Measurements from ENCODE around the gene CSMD2.

CSMD2 gene

DNA sequence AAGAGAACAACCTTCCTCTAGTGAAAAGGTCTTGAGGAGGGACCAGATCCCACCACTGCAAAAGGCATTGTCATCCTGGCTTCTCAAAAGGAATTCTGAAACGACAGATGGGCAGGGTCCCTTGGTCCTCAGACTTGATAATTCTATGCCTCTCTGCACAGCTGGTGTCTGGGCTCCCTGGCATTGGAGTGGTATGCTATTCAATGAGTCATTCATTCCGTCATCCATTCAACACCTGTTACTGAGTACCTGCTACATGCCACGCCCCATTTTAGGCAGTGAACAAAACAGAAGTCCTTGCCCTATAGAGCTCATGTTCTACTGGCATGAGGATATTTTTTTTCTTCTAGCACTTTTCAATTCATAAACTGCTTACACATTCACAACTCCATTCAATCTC, 347.0 kb downstream of the CSMD2 start:
- DNase-seq (ENCODE audit: low read depth) = no peak

DNA sequence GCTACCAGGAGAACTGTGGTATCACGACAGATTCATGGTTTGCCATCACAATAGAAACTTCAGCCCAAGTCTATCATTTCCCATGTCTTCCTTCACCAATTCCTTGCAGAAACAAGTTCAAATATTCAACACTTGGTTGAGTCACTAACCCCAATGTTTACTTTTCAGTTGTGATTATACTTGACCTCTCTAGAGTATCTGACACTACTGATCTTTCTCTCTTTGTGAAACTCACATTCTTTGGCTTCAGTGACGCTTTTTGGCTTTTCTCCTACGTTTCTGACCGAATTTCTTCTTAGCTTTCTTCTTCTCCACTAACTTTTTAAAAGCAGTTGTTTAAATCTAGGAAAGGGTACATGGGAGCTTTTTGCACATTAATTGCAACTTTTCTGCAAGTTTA, 350.0 kb downstream of the CSMD2 start:
- no peak for DNase-seq (ENCODE audit: low read depth)

DNA sequence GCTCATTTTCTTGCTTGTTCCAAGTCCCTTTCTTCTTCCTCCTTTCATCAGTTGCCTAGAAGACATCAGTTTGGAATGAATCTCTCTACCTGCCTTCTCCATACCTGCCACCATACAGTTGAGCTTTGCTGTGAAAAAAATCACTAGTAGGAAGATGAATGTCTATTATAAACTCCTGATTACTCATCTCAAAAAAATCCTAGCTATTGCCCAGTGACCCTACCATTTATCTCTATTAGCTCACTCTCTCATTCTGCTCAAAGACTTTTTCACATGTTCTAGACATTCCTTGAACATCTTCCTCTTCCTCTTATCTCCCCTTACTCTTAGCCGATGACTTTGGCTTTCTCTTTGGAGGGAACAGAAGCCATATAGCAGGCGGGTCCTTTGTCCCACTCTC, 350.9 kb downstream of the CSMD2 start:
- no peak for DNase-seq (ENCODE audit: low read depth)

DNA sequence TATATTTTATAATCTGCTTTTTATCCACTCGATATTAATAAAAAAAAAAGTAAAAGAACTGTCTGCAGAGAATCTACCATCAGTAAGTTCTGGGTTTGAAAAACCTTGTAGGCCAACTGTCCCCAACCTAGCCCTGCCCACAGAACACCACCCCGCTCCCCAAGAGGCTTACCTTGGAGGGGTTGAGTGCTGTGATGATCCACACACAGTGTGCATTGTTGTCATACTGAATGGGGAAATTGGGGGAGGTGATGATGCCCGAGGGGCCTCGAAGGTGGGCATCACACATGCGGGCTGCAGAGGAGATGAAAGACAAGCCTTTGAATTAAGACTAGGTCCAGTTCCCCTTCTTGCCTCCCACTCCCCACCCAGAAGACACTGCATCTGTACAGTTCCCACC, 354.5 kb downstream of the CSMD2 start:
- no peak for DNase-seq (ENCODE audit: low read depth)

DNA sequence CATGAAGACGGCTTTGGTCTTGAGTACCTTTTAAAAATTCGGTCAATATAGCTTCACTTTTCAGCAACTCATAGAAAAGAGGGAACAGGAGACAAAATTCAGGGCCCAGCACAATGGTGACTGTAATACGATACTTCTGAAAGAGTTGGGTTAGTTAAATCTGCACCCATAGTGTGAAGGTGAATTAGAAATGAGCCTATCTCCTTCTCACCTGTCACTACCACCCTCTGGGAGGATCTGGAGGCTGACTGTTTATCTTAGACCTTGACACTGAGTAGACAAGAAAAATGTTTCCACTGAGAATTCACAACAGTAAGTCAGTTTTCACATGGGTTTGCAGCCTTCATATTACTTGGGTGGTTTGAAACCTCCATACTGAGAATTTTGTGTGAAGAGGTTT, 359.0 kb downstream of the CSMD2 start:
- DNase-seq (ENCODE audit: low read depth) = no peak

DNA sequence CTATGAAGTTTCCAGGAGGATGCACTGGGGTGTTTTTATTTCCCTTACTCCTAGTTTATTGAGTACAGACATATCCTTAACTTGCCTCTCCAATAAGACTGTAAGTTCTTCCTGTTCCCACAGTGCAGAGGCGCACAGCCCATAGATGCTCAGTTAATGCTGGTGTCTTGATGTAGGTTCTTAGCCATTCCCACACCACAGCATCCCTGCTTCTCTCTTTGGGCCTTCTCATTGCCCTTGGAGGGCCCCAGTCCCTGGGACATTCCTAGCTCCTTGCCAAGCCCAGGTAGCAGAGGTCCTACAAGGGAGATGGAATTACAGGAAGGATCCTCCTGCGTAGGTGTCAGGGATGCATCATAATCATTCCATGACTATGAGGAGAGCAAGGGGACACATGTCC, 362.8 kb downstream of the CSMD2 start:
- no peak for DNase-seq (ENCODE audit: low read depth)

DNA sequence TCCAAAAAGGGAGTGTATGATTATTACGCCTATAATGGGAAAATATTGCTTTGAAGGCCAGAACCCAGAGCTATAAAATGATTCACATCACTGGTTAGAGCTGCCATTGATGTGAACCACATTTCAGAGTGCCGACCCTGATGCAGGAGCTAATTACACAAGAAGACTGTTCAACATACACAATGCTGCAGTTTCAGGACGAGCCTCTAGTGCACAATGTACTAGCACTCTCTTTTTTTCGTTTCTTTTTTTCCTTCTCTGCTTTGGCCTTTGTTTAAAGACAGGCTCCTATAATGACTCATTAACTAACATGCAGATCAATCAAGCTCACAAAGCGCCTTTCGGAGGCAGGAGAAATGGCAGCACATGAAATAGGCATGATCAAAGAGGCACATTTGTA, 367.2 kb downstream of the CSMD2 start:
- DNase-seq (ENCODE audit: low read depth) = no peak

DNA sequence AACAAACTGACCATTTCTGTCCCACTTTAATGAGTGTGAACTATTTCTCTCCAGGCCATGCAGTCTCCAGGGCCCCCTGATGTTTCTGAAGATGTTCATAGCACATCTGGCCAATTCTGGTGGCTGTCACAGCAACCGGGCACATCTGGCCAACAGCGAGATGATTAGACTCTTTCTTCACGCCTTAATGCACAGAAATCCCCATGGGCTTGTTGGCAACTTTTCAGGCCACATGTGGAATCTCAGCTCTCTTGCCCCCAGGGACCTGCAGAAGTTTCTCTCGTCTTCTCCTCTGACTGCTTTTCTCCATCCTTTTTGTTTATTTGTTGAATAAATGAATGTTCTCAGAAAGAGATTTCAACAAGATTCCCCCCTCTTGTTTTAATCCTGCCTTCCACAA, 372.4 kb downstream of the CSMD2 start:
- no peak for DNase-seq (ENCODE audit: low read depth)

DNA sequence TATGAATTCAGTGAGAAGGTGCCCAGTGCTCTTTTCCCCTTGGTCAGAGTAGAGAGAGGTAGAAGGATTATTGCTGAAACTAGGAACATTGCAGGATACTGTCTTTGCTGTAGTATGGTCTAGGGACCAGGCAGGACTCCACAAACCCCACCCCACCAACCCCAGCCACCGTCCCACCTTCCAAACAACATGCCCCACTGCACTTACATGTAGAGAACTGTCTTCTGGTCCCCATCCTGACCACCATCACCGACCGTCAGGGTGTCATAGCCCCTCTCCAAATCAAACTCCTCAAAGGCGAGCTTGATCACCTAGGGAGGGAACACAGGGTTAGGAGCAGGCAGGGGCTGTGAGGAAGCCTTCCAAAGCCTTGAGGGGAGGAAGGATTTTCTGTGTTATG, 372.8 kb downstream of the CSMD2 start:
- no peak for DNase-seq (ENCODE audit: low read depth)

DNA sequence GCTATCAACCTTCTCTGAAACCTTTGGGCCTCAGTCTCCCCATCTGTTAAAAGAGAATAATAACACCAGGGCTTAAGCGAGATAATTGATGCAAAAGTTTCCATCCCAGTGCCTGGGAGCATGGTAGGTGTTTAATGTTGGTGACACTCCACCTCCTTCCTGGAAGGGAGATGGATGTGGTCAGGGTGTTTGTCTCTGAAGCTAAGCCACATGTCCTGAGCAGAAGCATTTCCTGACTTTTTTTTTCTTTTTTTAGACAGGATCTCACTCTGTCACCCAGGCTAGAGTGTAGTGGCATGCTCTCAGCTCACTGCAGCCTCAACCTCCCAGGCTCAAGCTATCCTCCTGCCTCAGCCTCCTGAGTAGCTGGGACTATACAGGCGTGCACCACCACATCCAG, 373.8 kb downstream of the CSMD2 start:
- no peak for DNase-seq (ENCODE audit: low read depth)

DNA sequence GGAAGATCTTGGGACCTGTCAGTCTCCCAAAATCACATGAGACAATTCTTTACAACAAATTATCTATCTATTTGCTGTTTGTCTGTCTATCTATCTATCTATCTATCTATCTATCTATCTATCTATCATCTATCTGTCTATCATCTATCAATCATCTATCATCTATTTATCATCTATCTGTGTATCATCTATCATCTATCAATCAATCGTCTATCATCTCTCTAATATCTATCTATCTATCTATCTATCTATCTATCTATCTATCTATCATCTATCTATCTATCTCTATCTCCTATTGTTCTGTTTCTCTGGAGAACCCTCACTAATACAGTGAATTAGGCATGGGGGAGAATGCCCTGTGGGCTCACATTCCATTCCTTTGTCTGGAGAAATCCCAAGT, 374.5 kb downstream of the CSMD2 start:
- no peak for DNase-seq (ENCODE audit: low read depth)

DNA sequence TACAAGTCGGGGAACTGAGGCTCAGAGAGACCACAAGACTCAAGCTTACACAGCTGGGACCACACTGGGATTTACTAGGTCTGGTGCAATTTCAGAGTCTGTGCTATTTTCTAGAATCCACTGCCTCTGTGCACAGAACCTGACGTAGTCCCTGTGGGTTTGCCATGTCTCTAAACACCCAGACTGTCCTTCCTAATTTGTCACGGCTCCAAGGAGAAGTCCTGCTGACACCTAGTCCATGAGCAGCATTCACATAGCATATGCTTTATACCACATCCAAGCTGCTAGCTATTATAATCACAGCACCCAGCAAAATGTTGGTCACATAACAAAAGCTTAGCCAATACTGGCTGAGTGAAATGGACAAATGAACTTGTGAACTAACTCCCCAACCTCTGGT, 380.2 kb downstream of the CSMD2 start:
- no peak for DNase-seq (ENCODE audit: low read depth)

DNA sequence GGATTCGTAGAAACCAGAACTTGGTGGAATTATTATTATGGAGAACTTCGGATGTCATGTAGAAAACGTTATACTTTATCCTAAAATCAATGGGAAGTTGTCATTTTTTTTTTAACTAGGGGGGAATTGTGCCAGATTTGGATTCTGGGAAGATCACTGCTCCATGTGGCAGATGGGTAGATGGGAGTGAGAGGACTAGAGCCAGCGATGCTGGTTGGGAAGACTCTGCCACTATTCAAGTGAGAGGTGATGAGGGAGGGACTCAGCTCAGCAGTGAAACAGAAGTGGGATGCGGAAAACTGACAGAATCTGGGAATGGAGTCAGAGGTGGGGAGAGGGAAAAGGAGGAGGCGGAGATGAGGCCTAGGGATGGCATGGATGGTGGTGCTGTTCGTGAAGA, 382.3 kb downstream of the CSMD2 start:
- no peak for DNase-seq (ENCODE audit: low read depth)

DNA sequence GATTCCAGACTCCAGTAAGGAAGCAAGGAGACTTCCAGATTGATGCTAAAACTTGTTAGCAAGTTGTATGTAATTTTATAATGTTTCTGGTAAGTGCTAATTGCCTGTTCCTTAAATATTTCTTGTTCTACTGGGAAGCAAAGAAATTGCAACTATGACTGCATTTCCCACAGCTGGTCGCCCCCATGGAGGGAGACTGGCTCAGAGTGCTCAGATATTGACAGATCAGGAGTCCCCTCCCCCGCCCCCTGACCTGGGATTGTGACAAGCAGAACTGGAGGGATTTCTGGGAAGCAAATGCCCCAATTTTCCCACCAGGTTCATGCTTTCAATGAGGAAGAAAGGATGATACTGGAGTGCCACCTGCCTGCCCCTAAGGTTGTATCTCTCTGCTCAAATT, 383.4 kb downstream of the CSMD2 start:
- no peak for DNase-seq (ENCODE audit: low read depth)

DNA sequence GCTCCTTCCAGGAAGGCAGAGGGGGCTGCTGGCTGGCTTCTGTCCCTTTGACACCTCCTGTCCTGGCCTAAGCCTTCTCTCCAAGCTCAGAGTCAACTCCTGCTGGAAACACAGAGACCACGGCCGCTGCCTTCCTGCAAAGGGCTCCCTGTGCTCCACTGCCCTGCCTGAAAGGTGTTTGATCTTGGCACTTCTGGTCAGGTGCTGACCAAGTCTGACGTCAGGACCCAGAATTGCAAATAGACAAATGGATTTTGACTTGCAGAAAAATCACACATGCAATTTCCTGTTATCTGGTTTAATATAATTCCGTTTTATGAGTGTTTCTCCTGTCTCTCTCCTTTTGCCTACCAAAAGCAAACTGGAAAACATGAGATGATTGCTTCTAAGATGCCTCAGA, 387.7 kb downstream of the CSMD2 start:
- no peak for DNase-seq (ENCODE audit: low read depth)

DNA sequence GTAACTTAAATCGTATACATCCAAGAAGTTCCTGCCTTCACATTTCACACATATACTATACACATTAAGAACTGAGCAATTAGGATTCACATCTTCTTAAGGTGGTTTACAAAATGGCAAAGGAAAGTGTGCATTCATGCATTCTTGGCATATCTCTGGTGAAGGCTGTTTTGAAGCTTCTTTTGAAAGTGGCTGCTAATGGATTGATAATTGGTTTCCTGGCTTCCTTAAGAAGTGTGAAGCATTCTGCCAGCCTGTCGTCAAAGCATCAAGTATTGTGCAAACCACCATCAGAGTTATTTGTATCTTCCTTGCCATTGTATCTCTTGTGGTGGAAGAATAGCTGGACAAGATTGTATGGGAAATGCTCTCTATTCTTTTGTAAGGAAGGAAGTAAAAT, 396.2 kb downstream of the CSMD2 start:
- DNase-seq (ENCODE audit: low read depth) = no peak

DNA sequence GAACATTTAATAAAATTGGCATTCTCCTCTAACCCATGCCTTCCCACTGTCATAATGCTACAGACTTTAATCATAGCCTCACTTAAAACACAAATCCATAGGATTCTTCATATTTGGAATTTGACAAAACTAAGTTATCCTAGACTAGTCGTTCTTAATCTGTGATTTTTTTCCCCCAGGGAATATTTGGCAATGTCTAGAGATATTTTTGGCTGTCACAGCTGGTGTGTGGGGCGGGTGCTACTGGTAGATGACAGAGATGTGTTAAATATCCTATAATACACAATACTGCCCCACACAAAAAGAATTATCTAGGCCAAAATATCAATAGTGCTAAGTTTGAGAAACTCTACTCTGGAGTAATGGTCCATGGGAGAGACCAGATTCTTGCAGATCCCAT, 396.9 kb downstream of the CSMD2 start:
- no peak for DNase-seq (ENCODE audit: low read depth)

DNA sequence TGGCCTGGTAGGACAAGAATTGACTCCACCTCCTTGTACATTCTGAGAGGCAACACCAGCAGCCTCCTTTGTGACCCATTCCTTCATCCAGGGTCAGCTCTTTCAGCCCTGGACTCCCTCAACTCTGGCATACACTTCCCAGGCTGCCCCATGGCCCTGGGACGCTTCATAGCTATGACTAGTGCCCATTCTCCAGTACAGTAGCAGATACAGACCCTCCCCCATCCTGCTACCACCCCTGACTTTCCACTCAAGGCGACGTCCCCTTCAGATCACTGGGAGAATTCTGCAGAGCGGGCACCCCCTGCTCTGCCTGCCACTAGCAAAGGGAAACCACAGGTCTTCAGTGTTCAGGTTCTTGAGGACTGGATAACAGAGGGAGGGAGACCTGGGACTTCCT, 400.9 kb downstream of the CSMD2 start:
- no peak for DNase-seq (ENCODE audit: low read depth)

DNA sequence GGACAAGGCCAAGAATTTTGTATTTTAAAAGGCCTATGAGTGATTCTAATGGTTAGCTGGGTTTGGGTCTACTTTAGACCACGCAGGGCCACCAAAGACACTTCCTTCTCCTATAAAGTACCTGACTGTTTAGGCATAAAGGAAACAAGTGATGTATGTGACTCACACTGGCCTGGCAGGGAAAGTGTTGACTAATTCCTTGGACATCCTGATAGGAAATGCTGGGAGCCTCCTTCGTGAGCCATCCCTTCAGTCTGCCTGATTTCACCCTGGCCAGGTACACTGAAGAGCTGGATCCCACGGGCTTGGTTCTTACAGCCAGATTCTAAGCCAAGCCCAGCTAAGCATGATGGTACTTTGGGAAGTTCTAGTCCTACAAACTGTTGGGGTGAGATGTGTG, 401.6 kb downstream of the CSMD2 start:
- no peak for DNase-seq (ENCODE audit: low read depth)

DNA sequence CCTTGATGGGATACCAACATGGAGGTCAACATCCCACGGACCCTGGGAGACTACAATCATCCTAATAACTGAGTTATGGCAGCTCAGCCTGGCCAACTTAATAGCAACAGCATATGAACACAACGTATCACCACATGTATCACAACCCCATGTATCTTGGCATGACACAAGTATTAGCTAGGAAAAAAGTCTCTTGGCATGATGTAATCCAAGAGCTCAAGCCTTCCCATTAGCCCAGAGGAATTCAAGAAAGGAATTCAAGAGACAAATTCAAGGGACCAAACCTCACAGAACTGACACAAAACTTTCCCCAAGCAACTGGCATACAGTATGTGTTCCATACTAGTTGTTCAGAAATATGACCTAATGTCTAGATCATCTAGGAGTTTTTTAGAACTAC, 402.1 kb downstream of the CSMD2 start:
- no peak for DNase-seq (ENCODE audit: low read depth)

DNA sequence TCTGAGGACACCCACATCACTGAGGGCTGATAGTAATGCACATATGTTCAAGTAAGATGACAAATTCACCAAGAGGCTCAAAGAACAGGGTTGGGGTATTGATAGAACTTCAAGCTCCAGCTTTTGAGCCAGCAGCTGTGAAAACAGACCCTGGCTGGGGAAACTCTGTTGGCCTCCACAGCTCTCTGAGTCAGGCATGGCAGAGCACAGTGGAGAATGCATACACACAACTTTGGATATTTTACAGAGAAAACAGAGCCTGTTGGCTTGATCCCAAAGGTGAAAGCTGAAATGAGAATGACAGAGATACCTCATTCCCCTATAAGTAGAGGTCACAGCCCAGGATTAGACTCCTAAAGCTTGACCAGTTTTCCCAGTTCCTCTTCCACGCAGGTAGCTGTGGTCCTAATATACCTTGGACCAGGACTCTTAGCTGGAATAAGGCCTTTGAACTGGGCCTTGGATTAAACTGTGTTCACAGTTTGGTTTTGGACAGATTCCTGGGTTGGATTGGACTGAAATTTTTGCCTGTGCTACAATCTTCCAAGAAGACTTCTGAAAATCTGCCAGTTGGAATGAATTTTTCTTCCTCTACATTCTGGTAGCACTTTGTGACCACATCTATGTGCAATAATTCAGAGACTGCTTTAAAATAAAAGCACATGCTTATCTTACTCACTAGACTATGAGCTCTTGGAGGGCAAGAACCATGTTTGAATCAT, 402.8 kb downstream of the CSMD2 start:
- DNase-seq (ENCODE audit: low read depth) = no peak

DNA sequence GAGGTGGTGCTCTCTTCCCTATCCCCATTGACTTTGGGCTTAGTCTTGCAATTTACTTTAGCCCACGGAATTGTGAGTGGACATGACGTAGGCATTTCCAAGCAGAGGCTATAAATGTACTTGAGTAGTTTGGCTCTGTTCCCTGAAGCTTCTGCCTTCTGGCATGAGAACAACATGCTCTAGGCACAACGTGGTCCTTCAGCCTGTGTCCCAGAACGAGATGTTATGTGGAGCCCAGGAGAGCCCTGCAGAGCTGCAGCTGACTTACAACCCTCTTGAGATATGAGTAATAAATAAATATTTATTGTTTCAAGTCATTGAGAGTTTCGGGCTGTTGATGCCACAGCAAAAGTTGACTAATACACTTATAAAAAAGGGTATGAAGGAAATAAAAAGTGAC, 406.3 kb downstream of the CSMD2 start:
- DNase-seq (ENCODE audit: low read depth) = no peak

DNA sequence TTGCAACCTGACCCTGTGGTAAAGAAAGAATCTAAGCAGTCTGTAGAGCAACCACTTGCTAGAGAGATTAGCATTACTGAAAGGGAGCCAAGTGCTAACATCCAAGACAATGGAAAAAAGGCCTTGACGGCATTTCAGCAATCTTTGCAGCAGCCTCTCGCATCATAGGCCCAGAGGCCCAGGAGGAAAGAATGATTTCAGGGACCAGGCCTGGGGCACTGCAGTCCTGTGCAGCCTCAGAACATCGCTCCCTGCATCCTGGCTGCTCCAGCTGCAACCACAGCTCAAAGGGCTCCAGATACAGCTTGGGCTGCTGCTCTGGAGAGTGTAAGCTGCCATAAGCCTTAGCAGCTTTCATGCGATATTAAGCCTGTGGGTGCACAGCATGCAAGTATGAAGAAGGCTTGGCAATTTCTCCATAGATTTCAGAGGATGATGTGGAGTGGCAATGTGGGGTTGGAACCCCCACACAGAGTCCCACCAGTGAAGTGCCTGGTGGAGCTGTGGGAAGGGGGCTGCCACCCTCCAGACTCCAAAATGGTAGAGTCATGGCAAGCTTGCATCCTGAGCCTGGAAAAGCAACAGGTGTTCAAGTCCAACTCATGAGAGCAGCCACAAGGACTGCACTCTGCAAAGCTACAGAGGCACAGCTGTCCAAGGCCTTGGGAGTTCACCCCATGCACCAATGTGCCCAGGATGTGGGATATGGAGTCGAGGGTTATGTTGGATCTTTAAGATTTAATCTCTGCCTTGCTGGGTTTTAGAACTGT, 411.8 kb downstream of the CSMD2 start:
- no peak for DNase-seq (ENCODE audit: low read depth)

DNA sequence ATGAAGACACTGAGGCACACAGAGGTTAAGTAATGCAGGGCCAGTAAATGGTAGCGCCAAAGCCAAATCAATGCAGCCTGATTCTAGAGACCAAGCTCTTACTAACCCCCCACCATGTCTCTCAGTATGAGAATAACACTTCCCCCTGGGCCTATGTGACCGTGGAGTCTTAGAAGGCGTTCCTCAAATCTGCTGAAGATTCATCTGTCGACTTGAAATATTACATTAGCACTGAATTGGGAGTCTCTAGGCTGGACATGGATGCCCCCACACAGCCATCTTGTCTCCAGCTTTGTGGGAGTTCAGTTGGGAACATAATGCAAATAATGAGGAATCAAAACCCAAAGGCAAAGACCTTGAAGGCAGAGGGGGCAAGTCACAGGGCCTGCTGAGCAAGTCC, 419.1 kb downstream of the CSMD2 start:
- no peak for DNase-seq (ENCODE audit: low read depth)
